ENCODE measurements around the gene GDPD3.
"Not testable (repeated sequence)": the region's sequence is repeated elsewhere in the genome, so short reads cannot be mapped to it uniquely, and the experiment has no call there.

The GDPD3 gene

GRCh38 chr16:30113031-30113710 lies at the start of gene GDPD3:
TSS of gene GDPD3 (minus strand) at chr16:30113537. CDS start at chr16:30113478, 59 bp downstream.
- DNase-seq (ENCODE audit: low read depth in 2 of 2): no peak

DNA sequence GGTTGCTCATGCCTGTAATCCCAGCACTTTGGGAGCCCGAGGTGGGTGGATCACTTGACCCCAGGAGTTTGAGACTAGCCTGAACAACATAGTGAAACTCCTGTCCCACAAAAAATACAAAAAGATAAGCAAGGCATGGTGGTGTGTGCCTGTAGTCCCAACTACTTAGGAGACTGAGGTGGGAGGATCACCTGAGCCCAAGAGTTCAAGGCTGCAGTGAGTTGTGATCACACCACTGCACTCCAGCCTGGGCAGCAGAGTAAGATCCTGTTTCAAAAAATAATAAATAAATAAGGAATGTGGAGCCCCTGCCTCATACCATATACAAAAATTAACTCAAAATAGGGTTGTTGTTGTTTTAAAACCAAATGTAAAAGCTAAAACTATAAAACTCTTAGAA lies 43.9 kb upstream of the GDPD3 start:
- DNase-seq (ENCODE audit: low read depth in 2 of 2): no peak

GRCh38 chr16:30155188-30155587 lies 41.9 kb upstream of the GDPD3 start:
- no peak for DNase-seq (ENCODE audit: low read depth in 2 of 2)

DNA sequence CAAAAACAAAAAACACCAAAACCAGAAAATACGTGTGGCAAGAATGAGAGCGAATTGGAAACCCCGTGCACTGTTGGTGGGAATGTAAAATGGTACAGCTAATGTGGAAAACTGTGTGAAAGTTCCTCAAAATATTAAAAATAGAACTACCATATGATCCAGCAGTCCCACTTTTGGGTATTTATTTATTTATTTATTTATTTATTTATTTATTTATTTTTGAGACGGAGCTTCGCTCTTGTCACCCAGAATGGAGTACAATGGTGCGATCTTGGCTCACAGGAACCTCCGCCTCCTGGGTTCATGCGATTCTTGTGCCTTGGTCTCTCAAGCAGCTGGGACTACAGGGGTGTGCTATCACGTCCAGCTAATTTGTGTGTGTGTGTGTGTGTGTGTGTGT lies 39.2 kb upstream of the GDPD3 start:
- DNase-seq (ENCODE audit: low read depth in 2 of 2): no peak

DNA sequence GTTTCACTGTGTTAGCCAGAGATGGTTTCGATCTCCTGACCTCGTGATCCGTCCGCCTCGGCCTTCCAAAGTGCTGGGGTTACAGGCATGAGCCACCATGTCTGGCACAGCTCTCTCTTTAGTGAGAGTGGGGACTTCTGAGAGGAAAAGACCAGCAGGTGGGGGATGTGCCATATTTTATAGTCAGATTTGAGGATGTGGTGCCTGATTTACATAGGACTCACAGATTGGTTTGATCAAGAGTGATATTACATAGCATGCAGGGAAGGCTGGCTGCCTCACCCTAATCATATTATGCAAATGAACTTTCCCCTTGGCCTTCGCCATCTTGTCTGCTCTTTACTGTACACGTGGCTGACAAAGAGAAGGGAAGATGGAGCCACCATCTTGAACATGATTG lies 37.8 kb upstream of the GDPD3 start:
- DNase-seq (ENCODE audit: low read depth in 2 of 2): no peak

DNA sequence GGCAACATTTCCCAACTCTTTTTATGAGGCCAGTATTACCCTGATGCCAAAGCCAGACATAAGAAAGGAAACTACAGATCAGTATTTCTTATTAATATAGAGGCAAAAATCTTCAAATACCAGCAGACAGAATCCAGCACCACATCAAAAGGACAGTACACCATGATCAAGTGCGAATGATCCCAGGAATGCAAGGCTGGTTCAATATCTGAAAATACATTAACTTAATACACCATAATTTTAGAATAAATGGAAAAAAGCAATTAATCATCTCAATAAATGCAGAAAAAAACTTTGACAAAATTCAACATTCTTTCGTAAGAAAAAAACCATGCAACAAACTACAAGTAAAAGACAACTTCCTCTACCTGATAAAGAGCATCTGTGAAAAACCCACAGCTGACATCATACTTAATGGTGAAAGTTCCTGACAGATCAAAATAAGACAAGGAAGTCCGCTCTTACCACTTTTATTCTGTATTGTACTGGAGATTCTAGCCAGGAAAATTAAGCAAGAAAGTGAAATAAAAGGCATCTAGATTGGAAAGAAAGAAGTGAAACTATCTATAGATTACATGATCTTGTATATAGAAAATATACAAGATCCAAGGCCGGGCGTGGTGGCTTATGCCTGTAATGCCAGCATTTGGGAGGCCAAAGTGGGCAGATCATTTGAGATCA lies 36.1 kb upstream of the GDPD3 start:
- no peak for DNase-seq (ENCODE audit: low read depth in 2 of 2)

DNA sequence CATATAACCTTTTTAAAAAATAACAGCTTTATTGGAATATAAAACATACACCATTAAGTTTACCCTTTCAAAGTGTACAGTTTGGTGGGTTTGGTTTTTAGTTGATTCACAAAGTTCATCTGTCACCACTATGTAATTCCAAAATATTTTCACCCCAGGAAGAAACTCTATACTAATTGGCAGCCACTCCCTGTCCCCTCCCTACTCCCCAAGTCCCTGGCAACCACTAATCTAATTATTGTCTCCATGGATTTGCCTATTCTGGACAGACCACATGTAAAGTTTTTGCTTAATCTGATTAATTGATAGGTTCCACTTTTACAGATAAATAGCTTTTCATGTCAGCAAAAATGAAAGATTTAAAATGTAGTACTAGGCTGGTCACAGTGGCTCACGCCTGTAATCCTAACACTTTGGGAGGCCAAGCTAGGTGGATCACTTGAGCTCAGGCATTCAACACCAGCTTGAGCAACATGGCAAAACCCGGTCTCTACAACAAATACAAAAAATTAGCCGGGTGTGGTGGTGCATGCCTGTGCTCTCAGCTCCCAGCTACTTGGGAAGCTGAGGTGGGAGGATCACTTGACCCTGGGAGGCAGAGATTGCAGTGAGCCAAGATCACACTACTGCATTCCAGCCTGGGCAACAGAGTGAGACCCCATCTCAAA lies 34.6 kb upstream of the GDPD3 start:
- DNase-seq (ENCODE audit: low read depth in 2 of 2): no peak

DNA sequence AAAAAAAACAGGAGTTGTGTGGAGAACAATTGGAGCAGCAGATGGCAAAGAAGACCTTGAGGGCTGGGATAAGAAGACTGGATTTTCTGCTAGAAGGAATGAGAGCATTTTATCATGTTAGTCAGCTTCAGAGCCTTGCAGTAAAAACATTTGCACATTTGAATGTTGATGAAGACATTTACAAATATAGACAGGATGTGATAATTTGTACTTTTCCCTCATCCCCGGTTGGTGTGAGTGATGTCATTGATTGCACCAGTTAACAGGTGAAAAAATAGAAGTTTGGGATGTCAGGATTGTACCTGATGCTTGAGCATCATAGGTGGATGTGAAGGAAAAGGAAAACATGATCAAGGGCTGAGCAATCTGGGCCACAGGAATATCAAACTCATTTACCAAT lies 32.3 kb upstream of the GDPD3 start:
- DNase-seq (ENCODE audit: low read depth in 2 of 2): no peak

- DNase-seq (ENCODE audit: low read depth in 2 of 2): no peak
Observed at GRCh38 chr16:30144917-30145316, 31.6 kb upstream of the GDPD3 start.

GRCh38 chr16:30144017-30144416 lies 30.7 kb upstream of the GDPD3 start:
- DNase-seq (ENCODE audit: low read depth in 2 of 2): no peak

DNA sequence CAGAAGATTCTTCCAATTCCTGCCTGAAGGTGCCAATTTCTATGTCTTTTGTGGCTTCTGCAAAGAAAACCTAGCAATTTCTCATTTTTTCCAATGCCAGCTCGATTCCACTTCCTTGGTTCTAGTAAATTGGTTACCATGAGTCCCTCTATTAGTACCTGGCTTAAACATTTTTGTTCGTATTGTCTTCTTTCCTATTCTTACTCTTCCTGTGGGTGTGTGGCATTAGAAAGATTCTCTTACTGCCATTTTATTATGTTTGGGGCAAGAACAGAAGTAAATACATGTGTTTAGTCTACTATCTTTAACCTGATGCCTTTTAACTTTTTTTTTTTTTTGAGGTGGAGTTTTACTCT lies 30.0 kb upstream of the GDPD3 start:
- no peak for DNase-seq (ENCODE audit: low read depth in 2 of 2)

DNA sequence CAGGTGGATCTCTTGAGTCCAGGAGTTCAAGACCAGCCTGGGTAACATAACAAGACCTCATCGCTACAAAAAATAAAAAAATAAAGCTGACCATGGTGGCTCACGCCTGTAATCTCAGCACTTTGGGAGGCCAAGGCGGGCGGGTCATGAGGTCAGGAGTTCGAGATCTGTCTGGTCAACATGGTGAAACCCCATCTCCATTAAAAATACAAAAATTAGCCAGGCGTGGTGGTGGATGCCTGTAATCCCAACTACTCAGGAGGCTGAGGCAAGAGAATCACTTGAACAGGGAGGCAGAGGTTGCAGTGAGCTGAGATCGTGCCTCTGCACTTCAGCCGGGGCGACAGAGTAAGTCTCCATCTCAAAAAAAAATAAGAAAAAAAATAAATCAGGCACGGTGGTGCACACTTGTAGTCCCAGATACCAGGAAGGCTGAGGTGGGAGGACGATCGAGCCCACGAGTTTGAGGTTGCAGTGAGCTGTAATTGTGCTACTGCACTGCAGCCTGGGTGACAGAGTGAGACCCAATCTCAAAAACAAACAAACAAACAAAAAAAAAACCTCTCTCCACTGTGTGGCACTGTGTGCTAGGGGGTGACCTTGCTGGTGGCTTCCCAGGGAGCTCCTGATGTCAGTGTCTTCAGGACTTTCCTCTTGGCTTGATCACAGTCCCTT lies 29.5 kb upstream of the GDPD3 start:
- no peak for DNase-seq (ENCODE audit: low read depth in 2 of 2)

DNA sequence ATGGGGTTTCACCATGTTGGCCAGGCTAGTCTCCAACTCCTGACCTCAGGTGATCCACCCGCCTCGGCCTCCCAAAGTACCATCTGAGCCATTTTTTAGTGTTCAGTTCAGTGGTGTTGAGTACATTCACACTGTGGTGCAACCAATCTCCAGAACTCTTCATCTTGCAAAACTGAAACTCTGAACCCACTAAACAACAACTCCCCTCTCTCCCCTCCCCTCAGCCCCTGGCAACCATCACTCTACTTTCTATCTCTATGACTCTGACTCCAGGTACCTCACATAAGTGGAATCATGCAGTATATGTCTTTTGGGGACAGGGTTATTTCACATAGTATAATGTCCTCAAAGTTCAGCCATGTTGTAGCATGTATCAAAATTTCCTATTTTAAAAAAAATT lies 28.4 kb upstream of the GDPD3 start:
- no peak for DNase-seq (ENCODE audit: low read depth in 2 of 2)

GRCh38 chr16:30139583-30140481 lies 26.5 kb upstream of the GDPD3 start:
- no peak for DNase-seq (ENCODE audit: low read depth in 2 of 2)

DNA sequence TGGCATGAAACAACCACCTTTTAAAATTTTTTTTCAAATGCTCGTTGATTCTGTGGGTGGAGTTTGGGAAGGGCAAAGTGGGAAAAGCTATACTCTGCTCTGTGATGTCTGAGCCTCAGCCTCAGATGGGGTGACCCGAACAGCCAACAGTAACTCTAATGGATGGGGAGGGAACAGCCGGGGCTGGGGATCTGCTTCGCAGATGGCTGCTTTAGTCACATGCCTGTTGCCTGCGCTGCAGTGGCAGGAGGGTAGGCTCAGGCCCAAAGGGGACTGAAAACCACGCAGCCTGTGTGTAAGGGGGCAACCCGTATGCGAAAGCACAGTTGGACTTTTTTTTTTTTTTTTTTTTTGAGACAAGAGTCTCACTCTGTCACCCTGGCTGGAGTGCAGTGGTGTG lies 24.6 kb upstream of the GDPD3 start:
- DNase-seq (ENCODE audit: low read depth in 2 of 2): no peak

DNA sequence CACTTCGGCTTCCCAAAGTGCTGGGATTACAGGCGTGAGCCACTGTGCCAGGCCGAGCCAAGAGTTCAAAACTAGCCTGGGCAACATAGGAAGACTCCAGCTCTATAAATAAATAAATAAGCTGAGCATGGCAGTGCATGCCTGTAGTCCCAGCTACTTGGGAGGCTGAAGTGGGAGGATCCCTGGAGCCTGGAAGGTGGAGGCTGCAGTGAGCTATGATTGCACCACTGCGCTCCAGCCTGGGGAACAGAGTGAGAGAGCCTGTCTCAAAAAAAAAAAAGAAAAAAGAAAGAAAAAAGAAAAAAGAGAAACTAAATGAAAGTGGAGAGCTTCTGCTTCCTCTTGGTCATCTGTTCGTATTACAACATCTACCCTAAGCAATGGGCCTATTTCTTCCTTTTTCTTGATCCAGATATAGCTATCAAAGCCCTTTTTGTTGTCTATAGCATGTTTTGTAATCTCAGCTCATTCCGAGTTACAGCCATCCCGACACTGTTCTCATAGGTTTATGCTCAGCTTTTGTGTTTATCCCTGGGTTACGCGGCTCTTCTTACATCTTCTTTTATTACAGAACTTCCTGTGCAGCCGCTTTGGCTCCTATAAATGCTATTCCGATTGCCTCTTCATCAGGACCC lies 23.8 kb upstream of the GDPD3 start:
- DNase-seq (ENCODE audit: low read depth in 2 of 2): no peak

DNA sequence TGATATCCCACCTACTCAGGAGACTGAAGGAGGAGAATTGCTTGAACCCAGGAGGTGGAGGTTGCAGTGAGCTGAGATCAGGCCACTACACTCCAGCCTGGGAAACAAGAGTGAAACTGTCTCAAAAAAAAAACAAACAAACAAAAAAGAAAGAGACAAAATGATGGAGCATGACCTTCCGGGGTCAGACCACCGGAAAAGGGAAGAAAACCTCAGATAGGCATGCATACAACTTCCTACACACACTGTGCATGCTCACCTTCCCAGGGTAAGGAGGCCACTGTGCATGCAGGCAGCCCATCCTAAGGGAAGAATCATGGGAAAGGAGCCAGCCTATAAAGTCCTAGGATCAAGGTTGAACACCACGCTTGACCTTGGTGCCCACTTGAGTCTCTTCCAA lies 19.3 kb upstream of the GDPD3 start:
- DNase-seq (ENCODE audit: low read depth in 2 of 2): no peak

GRCh38 chr16:30131869-30132475 lies 18.6 kb upstream of the GDPD3 start:
- DNase-seq (ENCODE audit: low read depth in 2 of 2): no peak

DNA sequence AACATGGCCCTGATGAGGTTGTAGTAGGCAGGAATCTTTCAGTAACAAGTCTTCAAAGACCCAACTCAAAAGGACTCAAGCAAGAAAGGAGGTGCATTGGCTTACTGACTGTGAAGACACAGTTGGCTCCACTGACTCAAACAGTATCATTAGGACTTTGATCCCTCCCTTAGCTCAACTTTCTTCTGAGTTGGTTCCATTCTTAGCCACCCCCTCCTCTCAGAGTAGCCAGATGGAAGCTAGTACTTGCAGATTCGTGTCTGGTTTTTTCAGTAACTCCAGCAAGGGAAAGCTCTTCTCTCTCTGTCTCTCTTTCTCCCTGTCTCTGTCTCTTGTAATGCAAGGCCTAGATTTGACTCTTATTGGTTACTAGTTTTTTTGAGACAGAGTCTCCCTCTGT lies 14.7 kb upstream of the GDPD3 start:
- no peak for DNase-seq (ENCODE audit: low read depth in 2 of 2)

DNA sequence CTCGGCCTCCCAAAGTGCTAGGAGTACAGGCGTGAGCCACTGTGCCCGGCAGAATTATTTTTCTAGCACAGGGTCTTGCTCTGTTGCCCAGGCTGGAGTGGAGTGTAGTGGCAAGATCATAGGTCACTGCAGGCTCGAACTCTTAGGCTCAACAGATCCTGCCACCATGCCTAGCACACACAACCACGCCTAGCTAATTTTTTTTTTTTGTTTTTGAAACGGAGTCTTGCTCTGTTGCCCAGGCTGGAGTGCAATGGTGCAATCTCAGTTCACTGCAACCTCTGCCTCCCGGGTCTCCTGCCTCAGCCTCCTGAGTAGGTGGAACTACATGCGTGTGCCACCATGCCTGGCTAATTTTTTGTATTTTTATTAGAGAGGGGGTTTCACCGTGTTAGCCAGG lies 12.4 kb upstream of the GDPD3 start:
- DNase-seq (ENCODE audit: low read depth in 2 of 2): not testable (repeated sequence)

- DNase-seq (ENCODE audit: low read depth in 2 of 2): no peak
Observed at GRCh38 chr16:30124985-30125379, 11.6 kb upstream of the GDPD3 start.
